ENCODE data around the gene TENM3.

TENM3 gene

DNA sequence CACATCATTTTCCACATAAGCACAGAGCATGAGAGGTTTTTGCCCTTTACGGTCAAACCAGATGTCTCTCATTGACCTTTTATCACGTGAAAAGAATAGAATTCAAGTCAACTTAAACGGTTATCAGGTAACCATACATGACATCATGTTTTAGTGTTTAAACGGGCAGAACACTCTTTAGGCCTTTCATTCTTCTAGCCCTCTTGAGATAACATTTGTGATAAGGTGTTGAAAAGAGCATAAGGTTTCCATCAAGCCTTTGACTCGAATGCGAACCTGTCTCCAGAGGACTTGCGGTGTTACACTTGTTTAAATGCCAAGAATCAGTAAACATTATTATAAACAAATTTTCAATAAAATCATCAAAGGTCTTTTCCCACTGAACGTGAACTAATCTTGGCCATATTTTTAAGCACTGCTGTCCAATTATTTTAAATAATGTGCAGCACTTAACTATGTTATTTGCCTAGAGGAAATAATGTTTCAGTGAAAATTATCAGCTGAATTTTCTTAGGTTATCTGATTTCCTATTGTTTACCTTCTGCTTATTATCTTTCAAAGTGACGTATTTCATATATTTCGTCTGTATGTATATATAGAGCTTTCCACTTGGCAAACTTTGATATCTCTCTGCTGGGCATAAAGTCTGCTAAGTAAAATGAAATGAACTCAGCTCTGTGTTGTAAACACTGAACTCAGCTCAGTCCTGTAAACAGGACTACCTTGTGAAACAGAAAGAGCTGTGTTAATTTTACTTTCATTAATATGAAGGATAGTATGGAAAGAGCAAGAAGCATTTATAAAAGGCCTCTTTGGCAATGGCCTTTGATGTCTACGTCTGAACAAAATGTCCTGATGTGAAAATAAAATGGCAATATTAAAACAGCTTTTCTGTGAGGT, 33.3 kb downstream of the TENM3 start (continued):
- peak; percentile 76 for TF ChIP-seq TCF7L2 (IDR thresholded peaks at IDR 0.05; ENCODE audit: borderline replicate concordance, low read depth, low read length)
- TF ChIP-seq, protein P1, sequence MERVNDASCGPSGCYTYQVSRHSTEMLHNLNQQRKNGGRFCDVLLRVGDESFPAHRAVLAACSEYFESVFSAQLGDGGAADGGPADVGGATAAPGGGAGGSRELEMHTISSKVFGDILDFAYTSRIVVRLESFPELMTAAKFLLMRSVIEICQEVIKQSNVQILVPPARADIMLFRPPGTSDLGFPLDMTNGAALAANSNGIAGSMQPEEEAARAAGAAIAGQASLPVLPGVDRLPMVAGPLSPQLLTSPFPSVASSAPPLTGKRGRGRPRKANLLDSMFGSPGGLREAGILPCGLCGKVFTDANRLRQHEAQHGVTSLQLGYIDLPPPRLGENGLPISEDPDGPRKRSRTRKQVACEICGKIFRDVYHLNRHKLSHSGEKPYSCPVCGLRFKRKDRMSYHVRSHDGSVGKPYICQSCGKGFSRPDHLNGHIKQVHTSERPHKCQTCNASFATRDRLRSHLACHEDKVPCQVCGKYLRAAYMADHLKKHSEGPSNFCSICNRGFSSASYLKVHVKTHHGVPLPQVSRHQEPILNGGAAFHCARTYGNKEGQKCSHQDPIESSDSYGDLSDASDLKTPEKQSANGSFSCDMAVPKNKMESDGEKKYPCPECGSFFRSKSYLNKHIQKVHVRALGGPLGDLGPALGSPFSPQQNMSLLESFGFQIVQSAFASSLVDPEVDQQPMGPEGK (tag by site-specific recombination; IDR thresholded peaks at IDR 0.05): no peak
- TF ChIP-seq, protein P2, sequence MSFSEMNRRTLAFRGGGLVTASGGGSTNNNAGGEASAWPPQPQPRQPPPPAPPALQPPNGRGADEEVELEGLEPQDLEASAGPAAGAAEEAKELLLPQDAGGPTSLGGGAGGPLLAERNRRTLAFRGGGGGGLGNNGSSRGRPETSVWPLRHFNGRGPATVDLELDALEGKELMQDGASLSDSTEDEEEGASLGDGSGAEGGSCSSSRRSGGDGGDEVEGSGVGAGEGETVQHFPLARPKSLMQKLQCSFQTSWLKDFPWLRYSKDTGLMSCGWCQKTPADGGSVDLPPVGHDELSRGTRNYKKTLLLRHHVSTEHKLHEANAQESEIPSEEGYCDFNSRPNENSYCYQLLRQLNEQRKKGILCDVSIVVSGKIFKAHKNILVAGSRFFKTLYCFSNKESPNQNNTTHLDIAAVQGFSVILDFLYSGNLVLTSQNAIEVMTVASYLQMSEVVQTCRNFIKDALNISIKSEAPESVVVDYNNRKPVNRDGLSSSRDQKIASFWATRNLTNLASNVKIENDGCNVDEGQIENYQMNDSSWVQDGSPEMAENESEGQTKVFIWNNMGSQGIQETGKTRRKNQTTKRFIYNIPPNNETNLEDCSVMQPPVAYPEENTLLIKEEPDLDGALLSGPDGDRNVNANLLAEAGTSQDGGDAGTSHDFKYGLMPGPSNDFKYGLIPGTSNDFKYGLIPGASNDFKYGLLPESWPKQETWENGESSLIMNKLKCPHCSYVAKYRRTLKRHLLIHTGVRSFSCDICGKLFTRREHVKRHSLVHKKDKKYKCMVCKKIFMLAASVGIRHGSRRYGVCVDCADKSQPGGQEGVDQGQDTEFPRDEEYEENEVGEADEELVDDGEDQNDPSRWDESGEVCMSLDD (tag by site-specific recombination; IDR thresholded peaks at IDR 0.05): no peak
- TF ChIP-seq BCL11B (tag by site-specific recombination; IDR thresholded peaks at IDR 0.05; ENCODE audit: low read depth): no peak
- TF ChIP-seq, protein P3, sequence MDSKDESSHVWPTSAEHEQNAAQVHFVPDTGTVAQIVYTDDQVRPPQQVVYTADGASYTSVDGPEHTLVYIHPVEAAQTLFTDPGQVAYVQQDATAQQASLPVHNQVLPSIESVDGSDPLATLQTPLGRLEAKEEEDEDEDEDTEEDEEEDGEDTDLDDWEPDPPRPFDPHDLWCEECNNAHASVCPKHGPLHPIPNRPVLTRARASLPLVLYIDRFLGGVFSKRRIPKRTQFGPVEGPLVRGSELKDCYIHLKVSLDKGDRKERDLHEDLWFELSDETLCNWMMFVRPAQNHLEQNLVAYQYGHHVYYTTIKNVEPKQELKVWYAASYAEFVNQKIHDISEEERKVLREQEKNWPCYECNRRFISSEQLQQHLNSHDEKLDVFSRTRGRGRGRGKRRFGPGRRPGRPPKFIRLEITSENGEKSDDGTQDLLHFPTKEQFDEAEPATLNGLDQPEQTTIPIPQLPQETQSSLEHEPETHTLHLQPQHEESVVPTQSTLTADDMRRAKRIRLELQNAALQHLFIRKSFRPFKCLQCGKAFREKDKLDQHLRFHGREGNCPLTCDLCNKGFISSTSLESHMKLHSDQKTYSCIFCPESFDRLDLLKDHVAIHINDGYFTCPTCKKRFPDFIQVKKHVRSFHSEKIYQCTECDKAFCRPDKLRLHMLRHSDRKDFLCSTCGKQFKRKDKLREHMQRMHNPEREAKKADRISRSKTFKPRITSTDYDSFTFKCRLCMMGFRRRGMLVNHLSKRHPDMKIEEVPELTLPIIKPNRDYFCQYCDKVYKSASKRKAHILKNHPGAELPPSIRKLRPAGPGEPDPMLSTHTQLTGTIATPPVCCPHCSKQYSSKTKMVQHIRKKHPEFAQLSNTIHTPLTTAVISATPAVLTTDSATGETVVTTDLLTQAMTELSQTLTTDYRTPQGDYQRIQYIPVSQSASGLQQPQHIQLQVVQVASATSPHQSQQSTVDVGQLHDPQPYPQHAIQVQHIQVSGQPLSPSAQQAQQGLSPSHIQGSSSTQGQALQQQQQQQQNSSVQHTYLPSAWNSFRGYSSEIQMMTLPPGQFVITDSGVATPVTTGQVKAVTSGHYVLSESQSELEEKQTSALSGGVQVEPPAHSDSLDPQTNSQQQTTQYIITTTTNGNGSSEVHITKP (tag by site-specific recombination; IDR thresholded peaks at IDR 0.05): no peak
- TF ChIP-seq ZNF48 (tag by site-specific recombination; IDR thresholded peaks at IDR 0.05): no peak
- no peak for TF ChIP-seq ZNF354C (tag by site-specific recombination; IDR thresholded peaks at IDR 0.05; ENCODE audit: borderline replicate concordance, low read depth)
- peak; percentile 64; the same call in 1 of the 2 replicates for TF ChIP-seq ZXDB (tag by site-specific recombination; IDR thresholded peaks at IDR 0.05)
- TF ChIP-seq, protein P4, sequence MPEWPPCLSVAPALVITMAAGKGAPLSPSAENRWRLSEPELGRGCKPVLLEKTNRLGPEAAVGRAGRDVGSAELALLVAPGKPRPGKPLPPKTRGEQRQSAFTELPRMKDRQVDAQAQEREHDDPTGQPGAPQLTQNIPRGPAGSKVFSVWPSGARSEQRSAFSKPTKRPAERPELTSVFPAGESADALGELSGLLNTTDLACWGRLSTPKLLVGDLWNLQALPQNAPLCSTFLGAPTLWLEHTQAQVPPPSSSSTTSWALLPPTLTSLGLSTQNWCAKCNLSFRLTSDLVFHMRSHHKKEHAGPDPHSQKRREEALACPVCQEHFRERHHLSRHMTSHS (tag by site-specific recombination; IDR thresholded peaks at IDR 0.05): no peak
- TF ChIP-seq, protein P5, sequence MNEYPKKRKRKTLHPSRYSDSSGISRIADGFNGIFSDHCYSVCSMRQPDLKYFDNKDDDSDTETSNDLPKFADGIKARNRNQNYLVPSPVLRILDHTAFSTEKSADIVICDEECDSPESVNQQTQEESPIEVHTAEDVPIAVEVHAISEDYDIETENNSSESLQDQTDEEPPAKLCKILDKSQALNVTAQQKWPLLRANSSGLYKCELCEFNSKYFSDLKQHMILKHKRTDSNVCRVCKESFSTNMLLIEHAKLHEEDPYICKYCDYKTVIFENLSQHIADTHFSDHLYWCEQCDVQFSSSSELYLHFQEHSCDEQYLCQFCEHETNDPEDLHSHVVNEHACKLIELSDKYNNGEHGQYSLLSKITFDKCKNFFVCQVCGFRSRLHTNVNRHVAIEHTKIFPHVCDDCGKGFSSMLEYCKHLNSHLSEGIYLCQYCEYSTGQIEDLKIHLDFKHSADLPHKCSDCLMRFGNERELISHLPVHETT (tag by site-specific recombination; IDR thresholded peaks at IDR 0.05): peak; percentile 76
- TF ChIP-seq, protein P6, sequence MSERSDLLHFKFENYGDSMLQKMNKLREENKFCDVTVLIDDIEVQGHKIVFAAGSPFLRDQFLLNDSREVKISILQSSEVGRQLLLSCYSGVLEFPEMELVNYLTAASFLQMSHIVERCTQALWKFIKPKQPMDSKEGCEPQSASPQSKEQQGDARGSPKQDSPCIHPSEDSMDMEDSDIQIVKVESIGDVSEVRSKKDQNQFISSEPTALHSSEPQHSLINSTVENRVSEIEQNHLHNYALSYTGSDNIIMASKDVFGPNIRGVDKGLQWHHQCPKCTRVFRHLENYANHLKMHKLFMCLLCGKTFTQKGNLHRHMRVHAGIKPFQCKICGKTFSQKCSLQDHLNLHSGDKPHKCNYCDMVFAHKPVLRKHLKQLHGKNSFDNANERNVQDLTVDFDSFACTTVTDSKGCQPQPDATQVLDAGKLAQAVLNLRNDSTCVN (tag by site-specific recombination; optimal IDR thresholded peaks at IDR 0.05): no peak
- no peak for TF ChIP-seq ZBTB7A (tag by site-specific recombination; IDR thresholded peaks at IDR 0.05; ENCODE audit: low read depth)
- 0 out of 2 replicates have a peak, but pooled peaks have one; percentile 17 for TF ChIP-seq ZNF335 (tag by site-specific recombination; conservative IDR thresholded peaks at IDR 0.05)
- no peak for TF ChIP-seq ZNF510 (tag by site-specific recombination; IDR thresholded peaks at IDR 0.05; ENCODE audit: insufficient replicate concordance)
- no peak for TF ChIP-seq GLIS2 (tag by site-specific recombination; IDR thresholded peaks at IDR 0.05)
- TF ChIP-seq ZNF785 (tag by site-specific recombination; IDR thresholded peaks at IDR 0.05): no peak
- 0 out of 2 replicates have a peak, but pooled peaks have one; percentile 21 for TF ChIP-seq OVOL3 (tag by site-specific recombination; IDR thresholded peaks at IDR 0.05)
- no peak for TF ChIP-seq ZNF350 (tag by site-specific recombination; IDR thresholded peaks at IDR 0.05)
- TF ChIP-seq ZNF394 (tag by site-specific recombination; IDR thresholded peaks at IDR 0.05; ENCODE audit: borderline replicate concordance): peak; percentile 41; the same call in 1 of the 2 replicates
- TF ChIP-seq ZNF707 (tag by site-specific recombination; IDR thresholded peaks at IDR 0.05): no peak
- TF ChIP-seq ZSCAN30 (tag by site-specific recombination; IDR thresholded peaks at IDR 0.05): no peak
- no peak for TF ChIP-seq ZNF169 (tag by site-specific recombination; IDR thresholded peaks at IDR 0.05)
- TF ChIP-seq, protein P7, sequence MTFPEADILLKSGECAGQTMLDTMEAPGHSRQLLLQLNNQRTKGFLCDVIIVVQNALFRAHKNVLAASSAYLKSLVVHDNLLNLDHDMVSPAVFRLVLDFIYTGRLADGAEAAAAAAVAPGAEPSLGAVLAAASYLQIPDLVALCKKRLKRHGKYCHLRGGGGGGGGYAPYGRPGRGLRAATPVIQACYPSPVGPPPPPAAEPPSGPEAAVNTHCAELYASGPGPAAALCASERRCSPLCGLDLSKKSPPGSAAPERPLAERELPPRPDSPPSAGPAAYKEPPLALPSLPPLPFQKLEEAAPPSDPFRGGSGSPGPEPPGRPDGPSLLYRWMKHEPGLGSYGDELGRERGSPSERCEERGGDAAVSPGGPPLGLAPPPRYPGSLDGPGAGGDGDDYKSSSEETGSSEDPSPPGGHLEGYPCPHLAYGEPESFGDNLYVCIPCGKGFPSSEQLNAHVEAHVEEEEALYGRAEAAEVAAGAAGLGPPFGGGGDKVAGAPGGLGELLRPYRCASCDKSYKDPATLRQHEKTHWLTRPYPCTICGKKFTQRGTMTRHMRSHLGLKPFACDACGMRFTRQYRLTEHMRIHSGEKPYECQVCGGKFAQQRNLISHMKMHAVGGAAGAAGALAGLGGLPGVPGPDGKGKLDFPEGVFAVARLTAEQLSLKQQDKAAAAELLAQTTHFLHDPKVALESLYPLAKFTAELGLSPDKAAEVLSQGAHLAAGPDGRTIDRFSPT (tag by site-specific recombination; IDR thresholded peaks at IDR 0.05): peak; percentile 61; the same call in 1 of the 2 replicates
- no peak for TF ChIP-seq ZNF404 (tag by site-specific recombination; IDR thresholded peaks at IDR 0.05)
